ENCODE data around the gene ZNF473.

ZNF473 gene

GRCh38 chr19:50051964-50052363 is 26.2 kb downstream of the ZNF473 start:
- ChIA-PET POLR2A (ENCODE audit: low non-redundant PET) (no interaction called here), CTCF (no interaction called here)
- no peak for TF ChIP-seq CTCF (conservative IDR thresholded peaks at IDR 0.05; ENCODE audit: low read depth)
- no peak overlapping the region for H3K27ac ChIP-seq
- no peak for DNase-seq (ENCODE audit: low spot score)

GRCh38 chr19:50053119-50053518 is 27.3 kb downstream of the ZNF473 start:
- ChIA-PET CTCF (no interaction called here), POLR2A (ENCODE audit: low non-redundant PET) (no interaction called here)
- no peak for TF ChIP-seq CTCF (conservative IDR thresholded peaks at IDR 0.05; ENCODE audit: low read depth)
- H3K27ac ChIP-seq: no peak overlapping the region
- no peak for DNase-seq (ENCODE audit: low spot score)

- POLR2A ChIA-PET (ENCODE audit: low non-redundant PET): no interaction called here
- H3K27ac ChIP-seq: no peak overlapping the region
- DNase-seq (ENCODE audit: low spot score): no peak
- TF ChIP-seq CTCF (conservative IDR thresholded peaks at IDR 0.05; ENCODE audit: low read depth): no peak
- CTCF ChIA-PET: no interaction called here
Observed at GRCh38 chr19:50058425-50058824, 32.6 kb downstream of the ZNF473 start.

- H3K27ac ChIP-seq: no peak overlapping the region
- CTCF ChIA-PET: no interaction called here
- DNase-seq (ENCODE audit: low spot score): no peak
- TF ChIP-seq CTCF (conservative IDR thresholded peaks at IDR 0.05; ENCODE audit: low read depth): no peak
- POLR2A ChIA-PET (ENCODE audit: low non-redundant PET): no interaction called here
Observed at GRCh38 chr19:50059045-50059444, 33.2 kb downstream of the ZNF473 start.

GRCh38 chr19:50060107-50060506 is 34.3 kb downstream of the ZNF473 start:
- CTCF ChIA-PET: interaction anchor here (0.6 kb wide), 1 partner anchor 238 kb away, joined by 3 read pairs; no protein-coding TSS in a partner anchor
- H3K27ac ChIP-seq: no peak overlapping the region
- no peak for TF ChIP-seq CTCF (conservative IDR thresholded peaks at IDR 0.05; ENCODE audit: low read depth)
- DNase-seq (ENCODE audit: low spot score): no peak
- POLR2A ChIA-PET (ENCODE audit: low non-redundant PET): no interaction called here

GRCh38 chr19:50061650-50062049 is 35.8 kb downstream of the ZNF473 start:
- ChIA-PET POLR2A (ENCODE audit: low non-redundant PET) (no interaction called here), CTCF (no interaction called here)
- no peak for DNase-seq (ENCODE audit: low spot score)
- no peak for TF ChIP-seq CTCF (conservative IDR thresholded peaks at IDR 0.05; ENCODE audit: low read depth)
- H3K27ac ChIP-seq: no peak overlapping the region

- CTCF ChIA-PET: no interaction called here
- H3K27ac ChIP-seq: no peak overlapping the region
- POLR2A ChIA-PET (ENCODE audit: low non-redundant PET): no interaction called here
- DNase-seq (ENCODE audit: low spot score): no peak
- TF ChIP-seq CTCF (conservative IDR thresholded peaks at IDR 0.05; ENCODE audit: low read depth): no peak
Observed at GRCh38 chr19:50065938-50066337, 40.1 kb downstream of the ZNF473 start.
